GM18505 (cell line): ENCODE results near the gene IFNL4.

Experiments
- ATAC-seq: cut with Tn5 transposase; IDR thresholded peaks from one replicate; pipeline ENCODE4 v1.9.1; 2021; ENCODE audit not compliant: unreplicated experiment
- POLR2A ChIP-seq: IDR thresholded peaks from 4 replicates; pipeline ENCODE4 v1.6.1; 2011; ENCODE audit warnings: borderline replicate concordance; ENCODE audit not compliant: insufficient read depth, insufficient read length; ENCODE audit errors: extremely low read depth

The IFNL4 gene

DNA sequence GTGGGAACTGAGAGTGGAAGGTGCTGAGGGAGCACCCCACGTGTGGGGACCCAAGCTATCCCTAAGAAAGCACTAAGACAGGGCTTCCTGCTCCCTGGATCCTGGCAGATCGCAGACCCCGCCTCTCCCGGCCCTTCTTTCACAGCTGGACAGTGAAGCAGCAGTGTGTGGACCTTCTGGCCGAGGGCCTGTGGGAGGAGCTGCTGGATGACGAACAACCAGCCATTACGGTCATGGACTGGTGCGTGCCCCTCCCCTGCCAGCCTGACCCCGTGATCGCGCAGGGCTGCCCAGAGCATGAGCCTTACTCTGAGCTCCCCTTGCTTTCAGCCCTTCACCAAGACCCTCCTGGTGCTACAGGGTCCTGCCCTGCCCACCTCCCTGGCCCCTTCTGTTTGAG, 49.6 kb downstream of the IFNL4 start:
- no peak for TF ChIP-seq POLR2A
- ATAC-seq = no peak

DNA sequence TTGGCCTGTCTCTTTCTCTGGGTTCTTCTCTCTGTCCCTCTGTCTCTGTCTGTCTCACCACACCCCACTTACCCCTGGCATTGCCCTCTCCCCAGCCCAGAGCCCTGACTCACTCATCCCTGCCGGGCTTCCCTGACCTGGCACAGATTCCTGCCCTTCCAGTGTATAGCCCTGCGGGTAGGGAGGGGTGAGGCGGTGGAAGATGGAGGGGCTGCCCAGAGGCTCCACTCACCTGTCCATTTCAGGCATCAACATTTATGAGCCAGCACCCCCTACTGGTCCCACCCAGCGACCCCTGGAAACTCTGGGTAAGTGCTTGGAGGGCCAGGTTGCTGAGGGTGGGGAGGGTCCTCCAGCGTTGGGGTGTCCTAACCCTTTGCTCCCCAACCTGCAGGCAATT, 50.8 kb downstream of the IFNL4 start:
- no peak for TF ChIP-seq POLR2A
- no peak for ATAC-seq

DNA sequence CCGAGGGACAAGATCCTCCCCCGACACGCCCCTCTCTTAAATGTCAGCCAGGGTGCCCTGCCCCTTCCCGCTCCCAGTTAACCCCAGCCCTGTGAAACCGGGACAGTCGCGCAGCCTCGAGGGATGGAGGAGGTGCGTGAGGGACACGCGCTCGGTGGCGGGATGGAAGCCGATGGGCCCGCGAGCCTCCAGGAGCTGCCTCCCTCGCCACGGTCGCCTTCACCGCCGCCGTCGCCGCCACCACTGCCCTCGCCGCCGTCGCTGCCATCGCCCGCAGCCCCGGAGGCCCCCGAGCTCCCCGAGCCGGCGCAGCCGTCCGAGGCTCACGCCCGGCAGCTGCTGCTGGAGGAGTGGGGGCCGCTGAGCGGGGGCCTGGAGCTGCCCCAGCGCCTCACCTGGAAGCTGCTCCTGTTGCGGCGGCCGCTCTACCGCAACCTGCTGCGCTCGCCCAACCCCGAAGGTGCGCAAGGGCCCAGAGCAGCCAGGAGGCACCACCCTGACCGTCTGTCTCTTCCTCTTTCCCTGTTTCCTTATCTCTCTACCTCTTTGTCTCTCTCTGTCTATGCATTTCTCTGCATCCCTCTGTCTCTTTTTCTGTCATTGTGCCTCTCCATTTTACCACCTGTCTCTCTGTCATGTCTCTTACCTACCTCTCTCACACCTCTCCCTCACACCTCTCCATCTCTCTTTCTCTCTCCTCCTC, 51.6 kb downstream of the IFNL4 start, which contains the start of gene NCCRP1:
TSS of gene NCCRP1 (plus strand) at position 105 of the 703 bp plus-strand sequence. CDS start at position 124, 19 bp downstream.
- no peak for ATAC-seq

DNA sequence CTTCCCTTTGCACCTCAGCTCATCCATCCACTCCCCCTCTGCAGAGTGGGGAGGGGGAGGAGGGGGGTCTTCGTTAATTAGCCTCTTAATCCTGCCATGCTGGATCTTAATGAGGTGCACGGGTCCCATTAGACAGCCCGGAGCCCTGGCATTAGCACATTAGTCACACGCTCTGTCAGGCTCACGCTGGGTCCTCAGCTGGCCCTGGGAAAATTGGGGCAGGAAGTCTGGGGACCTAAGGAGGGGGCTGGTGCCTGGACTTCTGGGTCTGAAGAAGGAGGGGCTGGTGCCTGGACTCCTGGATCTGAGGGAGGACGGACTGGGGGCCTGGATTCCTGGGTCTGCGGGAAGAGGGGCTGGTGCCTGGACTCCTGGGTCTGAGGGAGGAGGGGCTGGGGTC, 52.3 kb downstream of the IFNL4 start:
- no peak for TF ChIP-seq POLR2A
- no peak for ATAC-seq

More for the DNA sequence above, 51.6 kb downstream of the IFNL4 start, which contains the start of gene NCCRP1:
- no peak for TF ChIP-seq POLR2A
